ENCODE data around the gene OSBPL8.

Gene OSBPL8

GRCh38 chr12:76407710-76408109 lies 151.9 kb downstream of the OSBPL8 start:
- no peak overlapping the region for H2AK5ac ChIP-seq (ENCODE audit: low read depth, low read length)
- no peak overlapping the region for H3K4me3 ChIP-seq (ENCODE audit: low read length in 2 of 2)
- H3K4me1 ChIP-seq (ENCODE audit: control insufficient read depth in 2 of 2, insufficient read depth in 1 of 2, low read depth in 1 of 2, low read length in 2 of 2): peaks cover 0 to 3% of the 10 kb centered on the region in 2 donors
- peaks cover 0 to 4% of the 10 kb centered on the region in 2 donors for H3K36me3 ChIP-seq (replicated peaks in 1 of 2; ENCODE audit: control insufficient read depth in 2 of 2, insufficient read depth in 2 of 2, low read length in 2 of 2)
- H2BK5ac ChIP-seq (ENCODE audit: low read length): no peak overlapping the region
- H2AFZ ChIP-seq (ENCODE audit: low read length): no peak overlapping the region
- no peak overlapping the region for H2BK15ac ChIP-seq (ENCODE audit: low read length)
- peaks cover 2% of the 10 kb centered on the region for H3K79me1 ChIP-seq (ENCODE audit: low read depth, low read length)
- no CpG with 5 or more reads among the region's 3 CpGs for WGBS, 2 donors (ENCODE audit: extremely low coverage in 2 of 2, insufficient read length in 2 of 2, insufficient replicate concordance in 1 of 2)
- no peak overlapping the region for H2BK12ac ChIP-seq (ENCODE audit: low read length)
- H3K4ac ChIP-seq (ENCODE audit: low read length): no peak overlapping the region
- H3K27me3 ChIP-seq (ENCODE audit: control insufficient read depth in 3 of 3, insufficient read depth in 3 of 3, low read depth in 1 of 3, low read length in 3 of 3): no peaks in the 10 kb centered on the region
- no peak overlapping the region for H3K4me2 ChIP-seq (ENCODE audit: insufficient read depth, low read length, poor library complexity, severe bottlenecking)
- H3K27ac ChIP-seq (replicated peaks; ENCODE audit: low read length): no peak overlapping the region
- H4K91ac ChIP-seq (ENCODE audit: low read depth, low read length, poor library complexity): no peak overlapping the region
- H2BK120ac ChIP-seq (ENCODE audit: low read depth, low read length): no peak overlapping the region
- DNase-seq (ENCODE audit: low spot score): no peak
- no peak overlapping the region for H3K18ac ChIP-seq (ENCODE audit: low read length)
- H3K9me3 ChIP-seq (replicated peaks in 1 of 2; ENCODE audit: control insufficient read depth in 2 of 2, insufficient read depth in 1 of 2, low read depth in 1 of 2, low read length in 2 of 2): no peaks in the 10 kb centered on the region
- no peak overlapping the region for H3K14ac ChIP-seq (ENCODE audit: low read length)
- no peak overlapping the region for H4K8ac ChIP-seq (ENCODE audit: low read depth, low read length)
- no peak overlapping the region for H3K23ac ChIP-seq (ENCODE audit: low read depth, low read length, poor library complexity)
- H3K9ac ChIP-seq (ENCODE audit: low read depth, low read length, poor library complexity): no peak overlapping the region

- Histone ChIP-seq H4K91ac (ENCODE audit: low read depth, low read length, poor library complexity) (no peak overlapping the region), H4K8ac (ENCODE audit: low read depth, low read length) (no peak overlapping the region), H3K23ac (ENCODE audit: low read depth, low read length, poor library complexity) (no peak overlapping the region), H2AFZ (ENCODE audit: low read length) (no peak overlapping the region), H3K4ac (ENCODE audit: low read length) (no peak overlapping the region), H3K4me3 (ENCODE audit: low read length in 2 of 2) (no peak overlapping the region), H3K79me1 (ENCODE audit: low read depth, low read length) (peaks cover 3% of the 10 kb centered on the region), H3K36me3 (replicated peaks in 1 of 2; ENCODE audit: control insufficient read depth in 2 of 2, insufficient read depth in 2 of 2, low read length in 2 of 2) (peaks cover 0 to 57% of the 10 kb centered on the region in 2 donors), H2BK120ac (ENCODE audit: low read depth, low read length) (no peak overlapping the region), H3K14ac (ENCODE audit: low read length) (no peak overlapping the region), H3K4me1 (ENCODE audit: control insufficient read depth in 2 of 2, insufficient read depth in 1 of 2, low read depth in 1 of 2, low read length in 2 of 2) (no peaks in the 10 kb centered on the region), H3K27me3 (ENCODE audit: control insufficient read depth in 3 of 3, insufficient read depth in 3 of 3, low read depth in 1 of 3, low read length in 3 of 3) (no peaks in the 10 kb centered on the region), H2BK15ac (ENCODE audit: low read length) (no peak overlapping the region), H2AK5ac (ENCODE audit: low read depth, low read length) (no peak overlapping the region), H3K9me3 (replicated peaks in 1 of 2; ENCODE audit: control insufficient read depth in 2 of 2, insufficient read depth in 1 of 2, low read depth in 1 of 2, low read length in 2 of 2) (no peaks in the 10 kb centered on the region), H3K9ac (ENCODE audit: low read depth, low read length, poor library complexity) (no peak overlapping the region), H3K18ac (ENCODE audit: low read length) (no peak overlapping the region), H2BK12ac (ENCODE audit: low read length) (no peak overlapping the region), H3K4me2 (ENCODE audit: insufficient read depth, low read length, poor library complexity, severe bottlenecking) (no peak overlapping the region), H2BK5ac (ENCODE audit: low read length) (no peak overlapping the region), H3K27ac (replicated peaks; ENCODE audit: low read length) (no peak overlapping the region)
- no peak for DNase-seq (ENCODE audit: low spot score)
These were observed 157.3 kb downstream of the OSBPL8 start for GRCh38 chr12:76402259-76402658.

DNA sequence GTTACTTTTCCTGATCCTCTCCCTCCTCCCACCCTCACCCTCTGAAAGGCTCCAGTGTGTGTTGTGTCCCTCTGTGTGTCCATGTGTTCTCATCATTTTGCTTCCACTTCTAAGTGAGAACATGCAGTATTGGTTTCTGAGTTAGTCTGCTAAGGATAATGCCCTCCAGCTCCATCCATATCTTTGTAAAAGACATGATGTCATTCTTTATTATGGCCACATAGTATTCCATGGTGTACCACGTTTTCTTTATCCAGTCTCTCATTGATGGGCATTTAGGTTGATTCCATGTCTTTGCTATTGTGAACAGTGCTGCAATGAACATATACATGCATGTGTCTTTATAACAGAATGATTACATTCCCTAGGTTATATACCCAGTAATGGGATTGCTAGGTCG lies 159.4 kb downstream of the OSBPL8 start:
- Histone ChIP-seq H3K23ac (ENCODE audit: low read depth, low read length, poor library complexity) (no peak overlapping the region), H3K4me1 (ENCODE audit: control insufficient read depth in 2 of 2, insufficient read depth in 1 of 2, low read depth in 1 of 2, low read length in 2 of 2) (no peaks in the 10 kb centered on the region), H3K14ac (ENCODE audit: low read length) (no peak overlapping the region), H3K9me3 (replicated peaks in 1 of 2; ENCODE audit: control insufficient read depth in 2 of 2, insufficient read depth in 1 of 2, low read depth in 1 of 2, low read length in 2 of 2) (no peaks in the 10 kb centered on the region), H2AFZ (ENCODE audit: low read length) (no peak overlapping the region), H2BK15ac (ENCODE audit: low read length) (no peak overlapping the region), H2BK12ac (ENCODE audit: low read length) (no peak overlapping the region), H3K27ac (replicated peaks; ENCODE audit: low read length) (no peak overlapping the region), H3K4me3 (ENCODE audit: low read length in 2 of 2) (no peak overlapping the region), H3K36me3 (replicated peaks in 1 of 2; ENCODE audit: control insufficient read depth in 2 of 2, insufficient read depth in 2 of 2, low read length in 2 of 2) (peaks cover 3 to 59% of the 10 kb centered on the region in 2 donors), H2AK5ac (ENCODE audit: low read depth, low read length) (no peak overlapping the region), H3K27me3 (ENCODE audit: control insufficient read depth in 3 of 3, insufficient read depth in 3 of 3, low read depth in 1 of 3, low read length in 3 of 3) (no peaks in the 10 kb centered on the region), H3K9ac (ENCODE audit: low read depth, low read length, poor library complexity) (no peak overlapping the region), H4K91ac (ENCODE audit: low read depth, low read length, poor library complexity) (no peak overlapping the region), H3K4ac (ENCODE audit: low read length) (no peak overlapping the region), H3K79me1 (ENCODE audit: low read depth, low read length) (peaks cover 3% of the 10 kb centered on the region), H3K18ac (ENCODE audit: low read length) (no peak overlapping the region), H3K4me2 (ENCODE audit: insufficient read depth, low read length, poor library complexity, severe bottlenecking) (no peak overlapping the region), H4K8ac (ENCODE audit: low read depth, low read length) (no peak overlapping the region), H2BK120ac (ENCODE audit: low read depth, low read length) (no peak overlapping the region), H2BK5ac (ENCODE audit: low read length) (no peak overlapping the region)
- WGBS, 2 donors (ENCODE audit: extremely low coverage in 2 of 2, insufficient read length in 2 of 2, insufficient replicate concordance in 1 of 2): no CpG with 5 or more reads among the region's 2 CpGs
- no peak for DNase-seq (ENCODE audit: low spot score)

DNA sequence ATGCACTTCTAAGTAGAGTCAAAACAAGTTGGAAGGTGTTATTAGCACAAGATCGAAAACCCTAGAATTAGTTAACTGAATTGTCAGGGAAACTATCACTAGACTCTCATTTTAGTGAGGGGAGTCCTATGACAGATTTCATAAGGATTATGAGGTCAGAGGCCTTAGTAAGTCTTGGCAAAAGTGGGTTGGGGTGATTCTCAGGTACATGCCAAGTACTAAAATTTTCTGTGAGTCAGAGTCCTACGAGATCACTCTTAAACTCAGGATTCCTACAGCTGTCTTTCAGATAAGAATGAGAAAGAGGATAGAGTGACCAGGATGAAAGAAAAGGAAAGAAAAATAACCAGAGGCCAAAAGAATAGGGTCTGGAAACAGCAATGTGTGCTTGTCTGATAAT lies 160.5 kb downstream of the OSBPL8 start:
- H3K14ac ChIP-seq (ENCODE audit: low read length): no peak overlapping the region
- H4K8ac ChIP-seq (ENCODE audit: low read depth, low read length): no peak overlapping the region
- H3K9me3 ChIP-seq (replicated peaks in 1 of 2; ENCODE audit: control insufficient read depth in 2 of 2, insufficient read depth in 1 of 2, low read depth in 1 of 2, low read length in 2 of 2): no peaks in the 10 kb centered on the region
- H2BK12ac ChIP-seq (ENCODE audit: low read length): no peak overlapping the region
- no peak overlapping the region for H2BK120ac ChIP-seq (ENCODE audit: low read depth, low read length)
- no peaks in the 10 kb centered on the region for H3K4me1 ChIP-seq (ENCODE audit: control insufficient read depth in 2 of 2, insufficient read depth in 1 of 2, low read depth in 1 of 2, low read length in 2 of 2)
- peaks cover 3% of the 10 kb centered on the region for H3K79me1 ChIP-seq (ENCODE audit: low read depth, low read length)
- DNase-seq (ENCODE audit: low spot score): no peak
- H3K18ac ChIP-seq (ENCODE audit: low read length): no peak overlapping the region
- WGBS, 2 donors (ENCODE audit: extremely low coverage in 2 of 2, insufficient read length in 2 of 2, insufficient replicate concordance in 1 of 2): no CpG with 5 or more reads among the region's 2 CpGs
- H3K27me3 ChIP-seq (ENCODE audit: control insufficient read depth in 3 of 3, insufficient read depth in 3 of 3, low read depth in 1 of 3, low read length in 3 of 3): no peaks in the 10 kb centered on the region
- no peak overlapping the region for H2BK15ac ChIP-seq (ENCODE audit: low read length)
- no peak overlapping the region for H3K4me2 ChIP-seq (ENCODE audit: insufficient read depth, low read length, poor library complexity, severe bottlenecking)
- H2AFZ ChIP-seq (ENCODE audit: low read length): no peak overlapping the region
- no peak overlapping the region for H3K23ac ChIP-seq (ENCODE audit: low read depth, low read length, poor library complexity)
- H3K9ac ChIP-seq (ENCODE audit: low read depth, low read length, poor library complexity): no peak overlapping the region
- H2AK5ac ChIP-seq (ENCODE audit: low read depth, low read length): no peak overlapping the region
- H4K91ac ChIP-seq (ENCODE audit: low read depth, low read length, poor library complexity): no peak overlapping the region
- H3K4ac ChIP-seq (ENCODE audit: low read length): no peak overlapping the region
- H3K4me3 ChIP-seq (ENCODE audit: low read length in 2 of 2): no peak overlapping the region
- no peak overlapping the region for H3K27ac ChIP-seq (replicated peaks; ENCODE audit: low read length)
- H2BK5ac ChIP-seq (ENCODE audit: low read length): no peak overlapping the region
- H3K36me3 ChIP-seq (replicated peaks in 1 of 2; ENCODE audit: control insufficient read depth in 2 of 2, insufficient read depth in 2 of 2, low read length in 2 of 2): peaks cover 3 to 67% of the 10 kb centered on the region in 2 donors
